H54 (cell line): ENCODE measurements around the gene ZNF292.
"Not testable (repeated sequence)": the region's sequence is repeated elsewhere in the genome, so short reads cannot be mapped to it uniquely, and the experiment has no call there.

Experiments used
- DNase-seq: peaks from one replicate; pipeline ENCODE4 v3.0.0; 2011; ENCODE audit warnings: low spot score, mixed read lengths; ENCODE audit not compliant: insufficient read length
- FAIRE-seq: peaks from 3 replicates; lab custom pipeline; 2011; peaks lifted over from hg19 to GRCh38; lab: Jason Lieb, UNC
- POLR2A ChIP-seq: IDR thresholded peaks from 2 replicates; pipeline ENCODE4 v1.6.1; 2011; ENCODE audit warnings: low read depth, mild to moderate bottlenecking, low read length

Gene ZNF292

GRCh38 chr6:87210979-87211378, 55.6 kb downstream of the ZNF292 start:
- DNase-seq, result no peak
- no peak for FAIRE-seq
- no peak for TF ChIP-seq POLR2A

GRCh38 chr6:87212596-87212995, 57.2 kb downstream of the ZNF292 start:
- no peak for TF ChIP-seq POLR2A
- no peak for DNase-seq
- peak; percentile 30 for FAIRE-seq

GRCh38 chr6:87213364-87213763, 58.0 kb downstream of the ZNF292 start:
- DNase-seq (no peak), FAIRE-seq (no peak)
- no peak for TF ChIP-seq POLR2A

GRCh38 chr6:87214831-87215230, 59.5 kb downstream of the ZNF292 start:
- FAIRE-seq, result no peak
- TF ChIP-seq POLR2A, result no peak
- no peak for DNase-seq

- TF ChIP-seq POLR2A, result no peak
- FAIRE-seq, result peak; percentile 60
- no peak for DNase-seq
These were observed 65.6 kb downstream of the ZNF292 start for GRCh38 chr6:87220997-87221396.

- TF ChIP-seq POLR2A, result no peak
- DNase-seq (no peak), FAIRE-seq (no peak)
These were observed 67.3 kb downstream of the ZNF292 start for GRCh38 chr6:87222676-87223075.

- FAIRE-seq (no peak), DNase-seq (no peak)
- TF ChIP-seq POLR2A, result no peak
These were observed 69.6 kb downstream of the ZNF292 start for GRCh38 chr6:87224971-87225370.

GRCh38 chr6:87225511-87225910, 70.1 kb downstream of the ZNF292 start:
- no peak for FAIRE-seq
- no peak for TF ChIP-seq POLR2A
- DNase-seq, result no peak

- FAIRE-seq (no peak), DNase-seq (no peak)
- no peak for TF ChIP-seq POLR2A
These were observed 70.6 kb downstream of the ZNF292 start for GRCh38 chr6:87225937-87226336.

GRCh38 chr6:87230801-87231200, 75.4 kb downstream of the ZNF292 start:
- TF ChIP-seq POLR2A, result no peak
- no peak for FAIRE-seq
- no peak for DNase-seq

- DNase-seq (peak; percentile 7), FAIRE-seq (peak; percentile 58)
- no peak for TF ChIP-seq POLR2A
These were observed 82.4 kb downstream of the ZNF292 start for GRCh38 chr6:87237804-87238203.

- not testable (repeated sequence) for FAIRE-seq, DNase-seq
These were observed 83.8 kb downstream of the ZNF292 start for GRCh38 chr6:87239098-87239635.

- no peak for TF ChIP-seq POLR2A
- DNase-seq, result no peak
- no peak for FAIRE-seq
These were observed 85.9 kb downstream of the ZNF292 start for GRCh38 chr6:87241304-87241703.

GRCh38 chr6:87242311-87242710, 86.9 kb downstream of the ZNF292 start:
- FAIRE-seq, result no peak
- no peak for DNase-seq
- TF ChIP-seq POLR2A, result no peak

GRCh38 chr6:87243812-87244211, 88.4 kb downstream of the ZNF292 start:
- no peak for FAIRE-seq
- TF ChIP-seq POLR2A, result no peak
- no peak for DNase-seq

- no peak for TF ChIP-seq POLR2A
- DNase-seq (no peak), FAIRE-seq (peak; percentile 41)
These were observed 89.0 kb downstream of the ZNF292 start for GRCh38 chr6:87244380-87244779.

GRCh38 chr6:87250019-87250418, 94.7 kb downstream of the ZNF292 start:
- DNase-seq (no peak), FAIRE-seq (no peak)
- TF ChIP-seq POLR2A, result no peak
